ENCODE measurements around the gene CANT1.

The CANT1 gene

DNA sequence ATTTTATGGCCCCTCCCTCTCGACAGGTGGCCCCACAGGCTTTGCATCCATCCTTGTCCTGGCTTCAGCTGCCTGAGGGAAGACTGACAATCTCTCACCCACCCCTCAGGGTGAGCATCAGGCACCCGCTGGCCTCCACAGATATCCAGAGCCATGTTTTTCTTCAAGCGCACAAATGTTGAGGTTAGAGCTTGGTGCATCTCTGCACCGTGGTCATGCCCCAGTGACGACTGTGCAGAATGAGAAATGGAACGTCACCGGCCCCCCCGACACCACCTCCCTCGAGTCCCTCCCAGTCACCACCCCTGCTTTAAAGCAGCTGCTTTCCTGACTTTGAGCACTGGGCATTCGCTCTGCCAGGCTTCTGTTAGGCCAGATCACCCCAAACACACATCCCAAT is 64.6 kb downstream of the CANT1 start:
- in situ Hi-C loops (cut with MboI; ENCODE audit: low sequenced_read_pairs) = no loop called here

DNA sequence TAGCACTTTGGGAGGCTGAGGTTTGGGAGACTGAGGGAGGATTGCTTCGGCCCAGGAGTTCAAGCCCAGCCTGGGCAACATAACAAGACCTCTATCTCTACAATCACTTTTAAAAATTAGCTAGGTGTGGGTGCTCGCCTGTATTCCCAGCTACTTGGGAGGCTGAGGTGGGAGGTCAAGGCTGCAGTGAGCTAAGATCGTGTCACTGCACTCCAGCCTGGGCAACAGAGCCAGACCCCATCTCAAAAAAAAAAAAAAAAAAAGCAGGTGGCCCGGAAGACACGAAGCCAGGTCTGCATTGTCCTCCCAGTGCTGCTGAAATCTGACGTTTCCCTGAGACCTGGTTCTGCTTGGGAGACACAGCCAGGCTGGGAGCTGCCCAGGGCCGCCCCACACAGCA is 65.5 kb downstream of the CANT1 start:
- in situ Hi-C loops (cut with MboI; ENCODE audit: low sequenced_read_pairs) = no loop called here
